Measurements from ENCODE around the gene PCBP3.
"Not testable (repeated sequence)": the region's sequence is repeated elsewhere in the genome, so short reads cannot be mapped to it uniquely, and the experiment has no call there.

PCBP3 gene

GRCh38 chr21:45618846-45619485 is 24.6 kb upstream of the PCBP3 start:
- Histone ChIP-seq H3K36me3 (ENCODE audit: insufficient read depth, low read length) (no peaks in the 10 kb centered on the region), H2AFZ (ENCODE audit: low read depth, low read length) (no peak overlapping the region), H3K9me3 (ENCODE audit: low read length) (no peaks in the 10 kb centered on the region), H3K27me3 (ENCODE audit: insufficient read depth, low read length) (peaks cover 18% of the 10 kb centered on the region), H3K4me3 (ENCODE audit: low read length) (no peak overlapping the region), H3K4me1 (ENCODE audit: insufficient read depth, low read length) (peaks cover 7% of the 10 kb centered on the region)

- Histone ChIP-seq H2AFZ (ENCODE audit: low read depth, low read length) (no peak overlapping the region), H3K4me1 (ENCODE audit: insufficient read depth, low read length) (peaks cover 7% of the 10 kb centered on the region), H3K36me3 (ENCODE audit: insufficient read depth, low read length) (no peaks in the 10 kb centered on the region), H3K27me3 (ENCODE audit: insufficient read depth, low read length) (peaks cover 18% of the 10 kb centered on the region), H3K9me3 (ENCODE audit: low read length) (no peaks in the 10 kb centered on the region), H3K4me3 (ENCODE audit: low read length) (no peak overlapping the region)
Measured at GRCh38 chr21:45620201-45620923, 23.2 kb upstream of the PCBP3 start.

DNA sequence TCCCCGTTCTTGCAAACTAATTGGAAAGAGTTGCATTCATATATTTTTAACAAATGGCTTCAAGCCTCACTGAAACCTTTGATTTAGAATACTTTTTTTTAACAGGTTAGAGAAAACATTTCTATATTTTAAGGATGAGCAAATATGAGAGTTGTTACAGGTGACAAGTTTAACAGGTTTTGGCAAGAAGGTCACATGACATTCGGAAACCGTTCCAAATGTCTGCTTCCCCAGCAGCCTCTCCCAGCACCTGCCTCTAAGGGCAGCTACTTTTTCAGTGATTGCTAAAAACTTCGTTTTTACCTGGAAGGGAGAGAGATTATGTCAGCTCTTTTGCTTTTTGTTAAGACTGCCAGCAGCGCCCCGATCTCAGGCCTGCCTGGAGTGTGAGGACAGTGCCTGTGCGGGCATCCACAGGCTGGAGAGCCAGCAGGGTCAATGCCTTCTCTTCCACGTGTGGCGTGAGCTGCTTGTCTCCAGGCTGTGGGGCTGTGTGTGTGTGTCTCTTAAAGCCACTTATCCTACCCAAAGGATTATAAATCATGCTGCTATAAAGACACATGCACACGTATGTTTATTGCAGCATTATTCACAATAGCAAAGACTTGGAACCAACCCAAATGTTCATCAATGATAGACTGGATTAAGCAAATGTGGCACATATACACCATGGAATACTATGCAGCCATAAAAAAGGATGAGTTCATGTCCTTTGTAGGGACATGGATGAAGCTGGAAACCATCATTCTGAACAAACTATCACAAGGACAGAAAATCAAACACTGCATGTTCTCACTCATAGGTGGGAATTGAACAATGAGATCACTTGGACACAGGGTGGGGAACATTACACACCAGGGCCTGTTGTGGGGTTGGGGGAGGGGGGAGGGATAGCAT is 21.8 kb upstream of the PCBP3 start:
- H3K27me3 ChIP-seq (ENCODE audit: insufficient read depth, low read length), result peaks cover 18% of the 10 kb centered on the region
- H3K36me3 ChIP-seq (ENCODE audit: insufficient read depth, low read length); H2AFZ ChIP-seq (ENCODE audit: low read depth, low read length); H3K9me3 ChIP-seq (ENCODE audit: low read length); H3K4me3 ChIP-seq (ENCODE audit: low read length); H3K4me1 ChIP-seq (ENCODE audit: insufficient read depth, low read length): not testable (repeated sequence)

- Histone ChIP-seq H3K4me3 (ENCODE audit: low read length) (no peak overlapping the region), H3K4me1 (ENCODE audit: insufficient read depth, low read length) (peaks cover 7% of the 10 kb centered on the region), H3K27me3 (ENCODE audit: insufficient read depth, low read length) (peaks cover 17% of the 10 kb centered on the region), H3K36me3 (ENCODE audit: insufficient read depth, low read length) (no peaks in the 10 kb centered on the region), H3K9me3 (ENCODE audit: low read length) (no peaks in the 10 kb centered on the region), H2AFZ (ENCODE audit: low read depth, low read length) (no peak overlapping the region)
Measured at GRCh38 chr21:45622416-45623097, 21.0 kb upstream of the PCBP3 start.

DNA sequence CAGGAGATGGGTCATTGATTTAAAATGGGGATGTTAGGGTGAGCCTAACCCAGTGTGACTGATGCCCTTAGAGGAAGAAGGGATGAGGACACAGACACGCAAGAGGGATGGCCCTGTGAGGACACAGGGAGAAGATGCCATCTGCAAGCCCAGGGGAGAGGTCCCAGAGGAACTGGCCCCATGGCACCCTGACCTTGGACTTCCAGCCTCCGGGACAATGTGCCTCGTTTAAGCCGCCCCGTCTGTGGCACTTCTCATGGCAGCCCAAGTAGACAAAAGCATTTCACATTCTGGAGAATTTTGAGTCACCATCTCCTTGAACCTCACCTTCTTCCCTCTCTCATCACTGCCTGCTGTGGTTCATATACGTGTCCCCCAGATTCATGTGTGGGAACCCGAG is 20.1 kb upstream of the PCBP3 start:
- no peaks in the 10 kb centered on the region for H3K36me3 ChIP-seq (ENCODE audit: insufficient read depth, low read length)
- H3K4me1 ChIP-seq (ENCODE audit: insufficient read depth, low read length), result peaks cover 7% of the 10 kb centered on the region
- H2AFZ ChIP-seq (ENCODE audit: low read depth, low read length), result no peak overlapping the region
- peaks cover 11% of the 10 kb centered on the region for H3K27me3 ChIP-seq (ENCODE audit: insufficient read depth, low read length)
- H3K9me3 ChIP-seq (ENCODE audit: low read length), result no peaks in the 10 kb centered on the region
- no peak overlapping the region for H3K4me3 ChIP-seq (ENCODE audit: low read length)

DNA sequence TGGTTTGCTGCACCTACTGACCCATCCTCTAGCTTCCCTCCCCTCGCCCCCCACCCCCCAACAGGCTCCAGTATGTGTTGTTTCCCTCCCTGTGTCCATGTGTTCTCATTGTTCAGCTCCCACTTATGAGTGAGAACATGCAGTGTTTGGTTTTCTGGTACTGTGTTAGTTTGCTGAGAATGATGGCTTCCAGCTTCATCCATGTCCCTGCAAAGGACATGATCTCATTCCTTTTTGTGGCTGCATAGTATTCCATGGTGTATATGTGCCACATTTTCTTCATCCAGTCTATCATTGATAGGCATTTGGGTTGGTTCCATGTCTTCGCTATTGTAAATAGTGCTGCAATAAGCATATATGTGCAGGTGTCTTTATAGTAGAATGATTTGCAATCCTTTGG is 17.4 kb upstream of the PCBP3 start:
- H3K27me3 ChIP-seq (ENCODE audit: insufficient read depth, low read length); H2AFZ ChIP-seq (ENCODE audit: low read depth, low read length); H3K4me3 ChIP-seq (ENCODE audit: low read length); H3K9me3 ChIP-seq (ENCODE audit: low read length); H3K36me3 ChIP-seq (ENCODE audit: insufficient read depth, low read length); H3K4me1 ChIP-seq (ENCODE audit: insufficient read depth, low read length): not testable (repeated sequence)

GRCh38 chr21:45629046-45629981 is 14.2 kb upstream of the PCBP3 start:
- H3K4me3 ChIP-seq (ENCODE audit: low read length), result no peak overlapping the region
- peaks cover 2% of the 10 kb centered on the region for H3K27me3 ChIP-seq (ENCODE audit: insufficient read depth, low read length)
- H2AFZ ChIP-seq (ENCODE audit: low read depth, low read length), result no peak overlapping the region
- no peaks in the 10 kb centered on the region for H3K9me3 ChIP-seq (ENCODE audit: low read length)
- no peaks in the 10 kb centered on the region for H3K36me3 ChIP-seq (ENCODE audit: insufficient read depth, low read length)
- H3K4me1 ChIP-seq (ENCODE audit: insufficient read depth, low read length), result no peaks in the 10 kb centered on the region

DNA sequence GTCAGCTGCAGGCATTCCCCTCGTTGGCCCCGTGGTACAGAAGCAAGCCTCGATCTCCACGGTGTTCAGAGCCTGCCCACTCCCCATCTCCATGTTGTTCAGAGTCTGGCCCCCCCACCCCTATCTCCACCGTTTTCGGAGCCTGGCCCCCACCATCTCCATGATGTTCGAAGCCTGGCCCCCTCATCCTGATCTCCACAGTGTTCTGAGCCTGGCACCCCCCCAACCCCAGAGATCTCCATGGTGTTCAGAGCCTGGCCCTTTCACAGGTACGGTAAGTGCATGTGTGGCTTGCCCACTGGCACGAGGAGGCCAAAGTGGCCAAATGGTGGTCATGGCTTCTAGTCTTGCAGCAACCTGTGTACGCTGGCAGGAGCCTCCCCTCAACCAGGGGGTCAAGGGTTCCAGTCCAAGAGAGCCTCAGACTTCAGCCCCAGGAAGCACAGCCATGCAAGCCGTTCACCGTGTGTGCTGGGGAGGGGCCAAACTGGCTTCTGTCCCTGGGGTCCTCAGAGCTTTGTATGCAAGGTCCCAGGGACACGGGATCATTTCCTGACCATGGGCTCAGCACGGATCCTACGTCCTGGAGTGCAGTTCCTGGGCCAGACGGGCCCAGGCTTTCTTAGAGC is 13.3 kb upstream of the PCBP3 start:
- Histone ChIP-seq H2AFZ (ENCODE audit: low read depth, low read length) (no peak overlapping the region), H3K36me3 (ENCODE audit: insufficient read depth, low read length) (no peaks in the 10 kb centered on the region), H3K9me3 (ENCODE audit: low read length) (no peaks in the 10 kb centered on the region), H3K4me1 (ENCODE audit: insufficient read depth, low read length) (no peaks in the 10 kb centered on the region), H3K27me3 (ENCODE audit: insufficient read depth, low read length) (peaks cover 2% of the 10 kb centered on the region), H3K4me3 (ENCODE audit: low read length) (no peak overlapping the region)

GRCh38 chr21:45630876-45631275 is 12.6 kb upstream of the PCBP3 start:
- no peak overlapping the region for H2AFZ ChIP-seq (ENCODE audit: low read depth, low read length)
- no peak overlapping the region for H3K4me3 ChIP-seq (ENCODE audit: low read length)
- no peaks in the 10 kb centered on the region for H3K4me1 ChIP-seq (ENCODE audit: insufficient read depth, low read length)
- peaks cover 2% of the 10 kb centered on the region for H3K27me3 ChIP-seq (ENCODE audit: insufficient read depth, low read length)
- no peaks in the 10 kb centered on the region for H3K9me3 ChIP-seq (ENCODE audit: low read length)
- no peaks in the 10 kb centered on the region for H3K36me3 ChIP-seq (ENCODE audit: insufficient read depth, low read length)

DNA sequence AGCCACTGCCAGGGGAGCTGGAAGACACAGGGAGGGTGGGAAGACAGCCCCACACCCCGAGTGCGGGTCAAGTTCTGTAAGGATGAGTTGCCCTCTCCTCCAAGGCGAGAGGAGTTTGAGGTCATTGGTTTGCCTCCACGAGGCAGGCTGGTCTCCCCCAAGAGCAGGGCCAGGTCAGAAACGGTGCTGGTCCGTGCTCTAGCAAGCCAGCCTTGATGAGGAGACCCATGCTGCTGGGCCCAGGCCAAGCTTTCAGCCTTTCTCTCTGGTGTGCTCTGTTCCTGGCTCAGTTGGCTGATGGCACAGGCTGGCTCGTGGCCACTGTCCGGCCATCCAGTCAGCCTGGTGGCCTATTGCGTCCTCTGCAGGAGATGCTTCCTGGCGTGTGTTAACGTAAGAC is 12.0 kb upstream of the PCBP3 start:
- Histone ChIP-seq H3K36me3 (ENCODE audit: insufficient read depth, low read length) (no peaks in the 10 kb centered on the region), H3K9me3 (ENCODE audit: low read length) (no peaks in the 10 kb centered on the region), H2AFZ (ENCODE audit: low read depth, low read length) (no peak overlapping the region), H3K4me1 (ENCODE audit: insufficient read depth, low read length) (no peaks in the 10 kb centered on the region), H3K27me3 (ENCODE audit: insufficient read depth, low read length) (peaks cover 2% of the 10 kb centered on the region), H3K4me3 (ENCODE audit: low read length) (no peak overlapping the region)

GRCh38 chr21:45632160-45632559 is 11.4 kb upstream of the PCBP3 start:
- Histone ChIP-seq H3K4me3 (ENCODE audit: low read length) (no peak overlapping the region), H2AFZ (ENCODE audit: low read depth, low read length) (no peak overlapping the region), H3K27me3 (ENCODE audit: insufficient read depth, low read length) (peaks cover 5% of the 10 kb centered on the region), H3K9me3 (ENCODE audit: low read length) (no peaks in the 10 kb centered on the region), H3K36me3 (ENCODE audit: insufficient read depth, low read length) (no peaks in the 10 kb centered on the region), H3K4me1 (ENCODE audit: insufficient read depth, low read length) (no peaks in the 10 kb centered on the region)

All from neuron (in vitro differentiated cells).